MM.1S (cell line): ENCODE results near the gene ZNF672.

Source experiments
- DNase-seq: peaks from one replicate; pipeline ENCODE4 v3.0.0-alpha.2; 2015
- H2AFZ ChIP-seq: fragments of 300-600 bp; sonication (generic); 2 replicates; pipeline ENCODE4 v1.6.0; 2016; ENCODE audit warnings: antibody characterized with exemption, low read length
- H3F3A ChIP-seq: fragments of 300-600 bp; sonication (generic); 2 replicates; pipeline ENCODE4 v1.6.1; 2016; ENCODE audit warnings: mild to moderate bottlenecking, antibody characterized with exemption, low read length, moderate library complexity, mixed read lengths; ENCODE audit not compliant: insufficient read depth
- H3K27ac ChIP-seq: fragments of 300-600 bp; sonication (generic); 2 replicates; pipeline ENCODE4 v1.5.1; 2016; ENCODE audit warnings: mild to moderate bottlenecking, low read length
- H3K27me3 ChIP-seq: fragments of 300-600 bp; sonication (generic); replicated peaks from 2 replicates; pipeline ENCODE4 v1.6.0; 2016; ENCODE audit warnings: low read length; ENCODE audit not compliant: insufficient read depth
- H3K36me3 ChIP-seq: fragments of 300-600 bp; sonication (generic); replicated peaks from 2 replicates; pipeline ENCODE4 v1.6.1; 2016; ENCODE audit warnings: mild to moderate bottlenecking, low read length, mixed read lengths; ENCODE audit not compliant: insufficient read depth
- H3K4me1 ChIP-seq: fragments of 300-600 bp; sonication (generic); 2 replicates; pipeline ENCODE4 v1.6.1; 2016; ENCODE audit warnings: low read length, mixed read lengths
- H3K4me2 ChIP-seq: fragments of 300-600 bp; sonication (generic); 2 replicates; pipeline ENCODE4 v1.6.0; 2016; ENCODE audit warnings: low read depth, low read length
- H3K4me3 ChIP-seq: fragments of 300-600 bp; sonication (generic); 2 replicates; pipeline ENCODE4 v1.5.1; 2016; ENCODE audit warnings: low read length, mixed read lengths
- H3K79me2 ChIP-seq: fragments of 300-600 bp; sonication (generic); 2 replicates; pipeline ENCODE4 v1.6.1; 2016; ENCODE audit warnings: mixed run types, low read length, mixed read lengths
- H3K9ac ChIP-seq: fragments of 300-600 bp; sonication (generic); 2 replicates; pipeline ENCODE4 v1.6.1; 2016; ENCODE audit warnings: low read length, mixed read lengths
- H3K9me2 ChIP-seq: fragments of 300-600 bp; sonication (generic); replicated peaks from 2 replicates; pipeline ENCODE4 v1.6.1; 2016; ENCODE audit warnings: mild to moderate bottlenecking, low read length, mixed read lengths; ENCODE audit not compliant: insufficient read depth
- H3K9me3 ChIP-seq: fragments of 300-600 bp; sonication (generic); replicated peaks from 2 replicates; pipeline ENCODE4 v1.6.1; 2016; ENCODE audit warnings: mild to moderate bottlenecking, low read length, mixed read lengths; ENCODE audit not compliant: insufficient read depth
- H4K20me1 ChIP-seq: fragments of 300-600 bp; sonication (generic); 2 replicates; pipeline ENCODE4 v1.6.1; 2016; ENCODE audit warnings: mild to moderate bottlenecking, low read length, moderate library complexity, mixed read lengths; ENCODE audit not compliant: insufficient read depth
- EZH2 ChIP-seq: fragments of 300-600 bp; sonication (generic); optimal IDR thresholded peaks from 2 replicates; pipeline ENCODE3; 2017; ENCODE audit warnings: low read depth, mild to moderate bottlenecking, antibody characterized with exemption, low read length, mixed read lengths
- EZH2phosphoT487 ChIP-seq: fragments of 300-600 bp; sonication (generic); IDR thresholded peaks from 2 replicates; pipeline ENCODE4 v1.6.1; 2018; ENCODE audit warnings: antibody characterized with exemption, low read length
- TF ChIP-seq, protein P1 (sequence below): fragments of 300-600 bp; sonication (generic); IDR thresholded peaks from 2 replicates; pipeline ENCODE4 v1.5.1; 2016; ENCODE audit warnings: antibody characterized with exemption, low read length, mixed read lengths

The ZNF672 gene

DNA sequence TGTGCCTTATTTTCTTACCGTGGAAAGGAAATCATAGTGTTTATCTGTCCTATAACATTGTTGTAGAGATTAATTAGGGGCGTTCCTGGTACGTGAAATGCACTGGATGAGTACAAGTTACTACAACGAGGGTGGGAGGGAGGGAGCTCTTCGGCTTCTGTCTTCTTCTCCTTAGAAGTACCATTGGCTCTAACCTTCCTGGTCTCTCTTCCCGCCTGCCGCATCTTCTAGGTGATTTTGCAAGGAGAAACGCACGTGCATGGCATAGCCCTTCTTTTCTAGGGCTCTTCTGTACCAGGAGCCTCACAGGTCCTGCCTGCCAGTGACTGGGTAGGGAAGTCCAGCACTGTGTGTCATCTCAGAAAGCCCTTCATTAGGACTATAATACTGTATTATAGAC is 29.1 kb upstream of the ZNF672 start:
- Histone ChIP-seq H3K4me1 (peaks cover 27% of the 10 kb centered on the region), H3K36me3 (no peaks in the 10 kb centered on the region), H3F3A (peaks cover 25% of the 10 kb centered on the region), H3K79me2 (no peaks in the 10 kb centered on the region), H3K9ac (no peak overlapping the region), H3K27me3 (no peaks in the 10 kb centered on the region), H3K4me3 (no peak overlapping the region), H3K9me3 (no peaks in the 10 kb centered on the region), H2AFZ (no peak overlapping the region), H4K20me1 (no peaks in the 10 kb centered on the region), H3K27ac (no peak overlapping the region), H3K4me2 (no peak overlapping the region), H3K9me2 (no peaks in the 10 kb centered on the region)
- TF ChIP-seq, protein P1, sequence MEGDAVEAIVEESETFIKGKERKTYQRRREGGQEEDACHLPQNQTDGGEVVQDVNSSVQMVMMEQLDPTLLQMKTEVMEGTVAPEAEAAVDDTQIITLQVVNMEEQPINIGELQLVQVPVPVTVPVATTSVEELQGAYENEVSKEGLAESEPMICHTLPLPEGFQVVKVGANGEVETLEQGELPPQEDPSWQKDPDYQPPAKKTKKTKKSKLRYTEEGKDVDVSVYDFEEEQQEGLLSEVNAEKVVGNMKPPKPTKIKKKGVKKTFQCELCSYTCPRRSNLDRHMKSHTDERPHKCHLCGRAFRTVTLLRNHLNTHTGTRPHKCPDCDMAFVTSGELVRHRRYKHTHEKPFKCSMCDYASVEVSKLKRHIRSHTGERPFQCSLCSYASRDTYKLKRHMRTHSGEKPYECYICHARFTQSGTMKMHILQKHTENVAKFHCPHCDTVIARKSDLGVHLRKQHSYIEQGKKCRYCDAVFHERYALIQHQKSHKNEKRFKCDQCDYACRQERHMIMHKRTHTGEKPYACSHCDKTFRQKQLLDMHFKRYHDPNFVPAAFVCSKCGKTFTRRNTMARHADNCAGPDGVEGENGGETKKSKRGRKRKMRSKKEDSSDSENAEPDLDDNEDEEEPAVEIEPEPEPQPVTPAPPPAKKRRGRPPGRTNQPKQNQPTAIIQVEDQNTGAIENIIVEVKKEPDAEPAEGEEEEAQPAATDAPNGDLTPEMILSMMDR = no peak
- TF ChIP-seq EZH2 = no peak
- no peak for TF ChIP-seq EZH2phosphoT487
- DNase-seq = no peak

- H3K36me3 ChIP-seq = 0 out of 2 replicates have a peak, but pooled peaks cover 8% of the 10 kb centered on the region
- peaks cover 15% of the 10 kb centered on the region for H3F3A ChIP-seq
- no peaks in the 10 kb centered on the region for H3K27me3 ChIP-seq
- peaks cover 3% of the 10 kb centered on the region; the same call in 1 of the 2 replicates for H3K79me2 ChIP-seq
- H3K27ac ChIP-seq = no peak overlapping the region
- H3K4me2 ChIP-seq = no peak overlapping the region
- no peaks in the 10 kb centered on the region for H4K20me1 ChIP-seq
- H3K4me1 ChIP-seq = peaks cover 19% of the 10 kb centered on the region
- H3K9ac ChIP-seq = no peak overlapping the region
- no peak overlapping the region for H2AFZ ChIP-seq
- TF ChIP-seq EZH2phosphoT487 (no peak), EZH2 (no peak)
- TF ChIP-seq, protein P1 = no peak
- no peak overlapping the region for H3K4me3 ChIP-seq
- no peaks in the 10 kb centered on the region for H3K9me2 ChIP-seq
- no peak for DNase-seq
- no peaks in the 10 kb centered on the region for H3K9me3 ChIP-seq
Measured at GRCh38 chr1:248810000-248810726, 27.9 kb upstream of the ZNF672 start.

DNA sequence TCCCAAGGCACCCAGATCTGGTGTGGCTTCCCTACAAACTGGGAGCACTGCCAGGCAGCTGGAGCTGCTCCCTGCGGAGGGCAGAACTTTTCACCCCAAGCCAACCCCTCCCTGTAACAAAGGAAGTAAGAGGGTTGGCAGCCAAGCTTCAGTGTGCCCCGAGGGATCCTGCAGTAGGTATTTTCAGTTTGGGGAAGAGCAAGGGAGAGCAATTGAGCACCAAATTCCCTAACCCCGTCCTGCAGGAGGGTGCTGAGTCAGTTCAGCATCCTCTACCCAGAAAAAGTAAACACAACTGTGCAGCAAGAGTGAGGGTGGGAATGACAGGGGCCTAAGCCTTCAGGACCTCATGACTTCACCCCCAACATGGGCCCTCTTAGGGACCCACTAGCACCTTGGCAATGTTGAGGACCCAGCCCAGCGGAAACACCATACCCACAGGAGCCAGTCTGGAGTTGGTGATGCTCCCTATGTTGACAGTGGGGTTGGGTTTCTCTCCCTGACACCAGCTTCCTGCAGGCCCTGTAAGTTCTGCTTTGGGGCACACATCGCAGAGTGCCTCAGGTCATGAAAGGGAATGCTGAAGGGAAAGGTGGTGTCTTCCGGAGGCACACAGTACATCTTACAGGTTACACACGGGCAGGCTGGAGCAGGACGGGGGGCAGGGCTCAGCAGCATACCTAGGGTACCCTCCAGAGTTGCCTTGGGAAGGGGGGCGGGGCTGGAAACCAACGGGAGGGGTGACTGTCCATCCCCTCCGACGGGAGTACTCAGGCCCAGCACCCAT is 27.1 kb upstream of the ZNF672 start:
- Histone ChIP-seq H3K36me3 (0 out of 2 replicates have a peak, but pooled peaks cover 8% of the 10 kb centered on the region), H2AFZ (no peak overlapping the region), H3K9ac (no peak overlapping the region), H3K27ac (no peak overlapping the region), H3K4me2 (no peak overlapping the region), H3K4me1 (peaks cover 11% of the 10 kb centered on the region), H3K4me3 (no peak overlapping the region), H3K27me3 (no peaks in the 10 kb centered on the region), H3K79me2 (peaks cover 3% of the 10 kb centered on the region; the same call in 1 of the 2 replicates), H3K9me2 (no peaks in the 10 kb centered on the region), H3F3A (peaks cover 7% of the 10 kb centered on the region), H3K9me3 (no peaks in the 10 kb centered on the region), H4K20me1 (no peaks in the 10 kb centered on the region)
- TF ChIP-seq, protein P1 = no peak
- TF ChIP-seq EZH2phosphoT487 = no peak
- TF ChIP-seq EZH2 = no peak
- no peak for DNase-seq
